BLaER1 treated with 17β-estradiol and CSF1 and Interleukin-3, amounts not matched to agents 10 nM and 100 nM (cell line): ENCODE data around the gene MORC3.

Experiments
- H3K27ac ChIP-seq, 11 experiments: shearing (Covaris generic); formaldehyde crosslinking; 2 replicates each; pipeline ENCODE4 v1.8.1; 2022
- H3K27me3 ChIP-seq, 11 experiments: shearing (Covaris generic); formaldehyde crosslinking; 2 replicates each; pipeline ENCODE4 v1.8.1; 2022
- H3K36me3 ChIP-seq, 11 experiments: shearing (Covaris generic); formaldehyde crosslinking; 2 replicates each; pipeline ENCODE4 v1.8.1; 2022
- H3K4me1 ChIP-seq, 10 experiments: shearing (Covaris generic); formaldehyde crosslinking; 2 replicates each; pipeline ENCODE4 v1.8.1; 2022
- H3K4me2 ChIP-seq, 11 experiments: shearing (Covaris generic); formaldehyde crosslinking; 2 replicates each; pipeline ENCODE4 v1.8.1; 2022
- H3K4me3 ChIP-seq, 10 experiments: shearing (Covaris generic); formaldehyde crosslinking; 2 replicates each; pipeline ENCODE4 v1.8.1; 2022
- H3K9ac ChIP-seq, 11 experiments: shearing (Covaris generic); formaldehyde crosslinking; 2 replicates each; pipeline ENCODE4 v1.8.1; 2022
- H3K9me3 ChIP-seq, 11 experiments: shearing (Covaris generic); formaldehyde crosslinking; replicated peaks in 1 of 11; 2 replicates each; pipeline ENCODE4 v1.8.1; 2022
- H4K20me1 ChIP-seq, 11 experiments: shearing (Covaris generic); formaldehyde crosslinking; 2 replicates each; pipeline ENCODE4 v1.8.1; 2022
- Cebpa-rat ChIP-seq, 11 experiments: shearing (Covaris generic); IDR thresholded peaks; 2 replicates each; pipeline ENCODE4 v1.8.1; 2022

The MORC3 gene

GRCh38 chr21:36347278-36347961 lies 27.4 kb downstream of the MORC3 start:
- H3K4me3 ChIP-seq, result no peak overlapping the region
- no peak for TF ChIP-seq Cebpa-rat (IDR thresholded peaks at IDR 0.05)
- no peaks in the 10 kb centered on the region for H3K9me3 ChIP-seq
- H3K4me2 ChIP-seq, result no peak overlapping the region
- H3K36me3 ChIP-seq, result peaks cover 91 to 99% (median 98%) of the 10 kb centered on the region in 11 experiments
- no peaks in the 10 kb centered on the region for H3K4me1 ChIP-seq
- H3K9ac ChIP-seq, result no peak overlapping the region
- H3K27me3 ChIP-seq, result no peaks in the 10 kb centered on the region
- H4K20me1 ChIP-seq, result peaks cover 0 to 73% (median 0%) of the 10 kb centered on the region in 11 experiments; a peak in 8 of 22 replicates
- no peak overlapping the region for H3K27ac ChIP-seq

GRCh38 chr21:36347962-36348328 lies 27.9 kb downstream of the MORC3 start:
- TF ChIP-seq Cebpa-rat (IDR thresholded peaks at IDR 0.05), result no peak
- Histone ChIP-seq H3K9ac (no peak overlapping the region), H4K20me1 (peaks cover 0 to 76% (median 0%) of the 10 kb centered on the region in 11 experiments; a peak in 8 of 22 replicates), H3K36me3 (peaks cover 88 to 99% (median 97%) of the 10 kb centered on the region in 11 experiments), H3K4me2 (no peak overlapping the region), H3K27me3 (no peaks in the 10 kb centered on the region), H3K4me3 (no peak overlapping the region), H3K27ac (no peak overlapping the region), H3K4me1 (no peaks in the 10 kb centered on the region), H3K9me3 (no peaks in the 10 kb centered on the region)

- no peak overlapping the region for H3K27ac ChIP-seq
- H3K4me2 ChIP-seq, result no peak overlapping the region
- H3K9ac ChIP-seq, result no peak overlapping the region
- TF ChIP-seq Cebpa-rat (IDR thresholded peaks at IDR 0.05), result no peak
- no peaks in the 10 kb centered on the region for H3K9me3 ChIP-seq
- H3K36me3 ChIP-seq, result peaks cover 86 to 99% (median 95%) of the 10 kb centered on the region in 11 experiments
- H3K4me3 ChIP-seq, result no peak overlapping the region
- H4K20me1 ChIP-seq, result peaks cover 0 to 78% (median 0%) of the 10 kb centered on the region in 11 experiments; a peak in 7 of 22 replicates
- H3K4me1 ChIP-seq, result no peaks in the 10 kb centered on the region
- H3K27me3 ChIP-seq, result no peaks in the 10 kb centered on the region
These were observed 29.3 kb downstream of the MORC3 start for GRCh38 chr21:36349315-36349714.

- no peak overlapping the region for H3K9ac ChIP-seq
- TF ChIP-seq Cebpa-rat (IDR thresholded peaks at IDR 0.05), result no peak
- peaks cover 87 to 100% (median 97%) of the 10 kb centered on the region in 11 experiments for H3K36me3 ChIP-seq
- peaks cover 0 to 88% (median 9%) of the 10 kb centered on the region in 11 experiments; a peak in 10 of 22 replicates for H4K20me1 ChIP-seq
- no peaks in the 10 kb centered on the region for H3K27me3 ChIP-seq
- H3K9me3 ChIP-seq, result no peaks in the 10 kb centered on the region
- H3K4me1 ChIP-seq, result no peaks in the 10 kb centered on the region
- no peak overlapping the region for H3K4me3 ChIP-seq
- no peak overlapping the region for H3K27ac ChIP-seq
- H3K4me2 ChIP-seq, result no peak overlapping the region
These were observed 30.4 kb downstream of the MORC3 start for GRCh38 chr21:36350282-36350910.

GRCh38 chr21:36354918-36355680 lies 35.1 kb downstream of the MORC3 start:
- H3K4me1 ChIP-seq, result no peaks in the 10 kb centered on the region
- H3K9ac ChIP-seq, result no peak overlapping the region
- TF ChIP-seq Cebpa-rat (IDR thresholded peaks at IDR 0.05), result no peak
- peaks cover 75 to 100% (median 95%) of the 10 kb centered on the region in 11 experiments for H3K36me3 ChIP-seq
- H3K4me2 ChIP-seq, result no peak overlapping the region
- H3K4me3 ChIP-seq, result no peak overlapping the region
- no peak overlapping the region for H3K27ac ChIP-seq
- peaks cover 0 to 79% (median 9%) of the 10 kb centered on the region in 11 experiments; a peak in 10 of 22 replicates for H4K20me1 ChIP-seq
- H3K27me3 ChIP-seq, result no peaks in the 10 kb centered on the region
- no peaks in the 10 kb centered on the region for H3K9me3 ChIP-seq

- H3K4me2 ChIP-seq, result no peak overlapping the region
- H4K20me1 ChIP-seq, result peaks cover 0 to 79% (median 9%) of the 10 kb centered on the region in 11 experiments; a peak in 10 of 22 replicates
- no peak overlapping the region for H3K27ac ChIP-seq
- no peaks in the 10 kb centered on the region for H3K9me3 ChIP-seq
- TF ChIP-seq Cebpa-rat (IDR thresholded peaks at IDR 0.05), result no peak
- no peaks in the 10 kb centered on the region for H3K27me3 ChIP-seq
- H3K4me3 ChIP-seq, result no peak overlapping the region
- no peaks in the 10 kb centered on the region for H3K4me1 ChIP-seq
- H3K9ac ChIP-seq, result no peak overlapping the region
- H3K36me3 ChIP-seq, result peaks cover 75 to 100% (median 97%) of the 10 kb centered on the region in 11 experiments
These were observed 35.9 kb downstream of the MORC3 start for GRCh38 chr21:36355868-36356267.

- H3K27me3 ChIP-seq, result no peaks in the 10 kb centered on the region
- peaks cover 0 to 78% (median 8%) of the 10 kb centered on the region in 11 experiments; a peak in 10 of 22 replicates for H4K20me1 ChIP-seq
- no peak for TF ChIP-seq Cebpa-rat (IDR thresholded peaks at IDR 0.05)
- H3K36me3 ChIP-seq, result peaks cover 86 to 100% (median 99%) of the 10 kb centered on the region in 11 experiments
- no peaks in the 10 kb centered on the region for H3K9me3 ChIP-seq
- H3K4me2 ChIP-seq, result no peak overlapping the region
- H3K9ac ChIP-seq, result no peak overlapping the region
- no peak overlapping the region for H3K4me3 ChIP-seq
- H3K27ac ChIP-seq, result no peak overlapping the region
- no peaks in the 10 kb centered on the region for H3K4me1 ChIP-seq
These were observed 39.2 kb downstream of the MORC3 start for GRCh38 chr21:36359185-36359584.

GRCh38 chr21:36369064-36369685 lies 49.2 kb downstream of the MORC3 start:
- H3K27me3 ChIP-seq, result no peaks in the 10 kb centered on the region
- H3K4me1 ChIP-seq, result no peaks in the 10 kb centered on the region
- H3K4me2 ChIP-seq, result no peak overlapping the region
- no peak overlapping the region for H3K27ac ChIP-seq
- no peak for TF ChIP-seq Cebpa-rat (IDR thresholded peaks at IDR 0.05)
- peaks cover 96 to 100% (median 99%) of the 10 kb centered on the region in 11 experiments for H3K36me3 ChIP-seq
- no peak overlapping the region for H3K4me3 ChIP-seq
- no peaks in the 10 kb centered on the region for H3K9me3 ChIP-seq
- H4K20me1 ChIP-seq, result peaks cover 0 to 78% (median 0%) of the 10 kb centered on the region in 11 experiments; a peak in 7 of 22 replicates
- H3K9ac ChIP-seq, result no peak overlapping the region

GRCh38 chr21:36375994-36376393 lies 56.0 kb downstream of the MORC3 start:
- H3K36me3 ChIP-seq, result peaks cover 50 to 80% (median 69%) of the 10 kb centered on the region in 11 experiments
- TF ChIP-seq Cebpa-rat (IDR thresholded peaks at IDR 0.05), result no peak

More at GRCh38 chr21:36375994-36376393, 56.0 kb downstream of the MORC3 start:
- peaks cover 0 to 48% (median 0%) of the 10 kb centered on the region in 11 experiments; a peak in 7 of 22 replicates for H4K20me1 ChIP-seq
- H3K4me3 ChIP-seq, result no peak overlapping the region
- H3K9me3 ChIP-seq, result no peaks in the 10 kb centered on the region
- H3K4me2 ChIP-seq, result no peak overlapping the region
- H3K4me1 ChIP-seq, result peaks cover 0 to 9% (median 0%) of the 10 kb centered on the region in 10 experiments; a peak in 3 of 20 replicates
- no peaks in the 10 kb centered on the region for H3K27me3 ChIP-seq
- H3K9ac ChIP-seq, result no peak overlapping the region
- no peak overlapping the region for H3K27ac ChIP-seq
